H1 (cell line): ENCODE measurements around the gene LAMA3. TPM values are rescaled to one million over a fixed set of nuclear protein-coding genes. Genes with fewer than 3 reads are reported as not detected.

Experiments used
- TCF12 ChIP-seq: IDR thresholded peaks from 2 replicates; pipeline ENCODE4 v1.6.1; 2011; ENCODE audit warnings: low read depth, mild to moderate bottlenecking, low read length
- polyA plus RNA-seq, 7 experiments: library from polyadenylated mRNA; depleted of rRNA in 3 of 7; stranded (reverse) in 5 of 7; unstranded in 2 of 7; fragments of >200 nt in 5 of 7; fragments of 200-250 nt in 2 of 7; gene quantifications; 1 replicate in 5 of 7; 2 replicates in 1 of 7; 4 replicates in 1 of 7; pipeline versions ENCODE4 v1.2.1 to v1.2.3, GENCODE V29; 2011 to 2013; ENCODE audit warnings: missing spikeins in 2 of 7, mixed read lengths in 2 of 7
- total RNA-seq: library from RNA; stranded (reverse); fragmentation: NEBNext Ultra II Directional; extraction: Animal tissue kit (Norgen Biotek cat#: 25700); gene quantifications from 2 replicates; pipeline ENCODE4 v1.2.1, GENCODE V29; 2021
- TF ChIP-seq, protein P1 (sequence below): fragments of 300-600 bp; sonication (generic); IDR thresholded peaks from 2 replicates; pipeline ENCODE4 v1.7.1; 2012; ENCODE audit warnings: low read length, moderate library complexity, mild to moderate bottlenecking, inconsistent platforms; ENCODE audit not compliant: insufficient replicate concordance

LAMA3 gene
- total and polyA plus RNA-seq, 2 of the 8 experiments (the other 6 are each of a cell fraction or from before 2014, with no cell fraction given), result 0.76 to 5.0 TPM

DNA sequence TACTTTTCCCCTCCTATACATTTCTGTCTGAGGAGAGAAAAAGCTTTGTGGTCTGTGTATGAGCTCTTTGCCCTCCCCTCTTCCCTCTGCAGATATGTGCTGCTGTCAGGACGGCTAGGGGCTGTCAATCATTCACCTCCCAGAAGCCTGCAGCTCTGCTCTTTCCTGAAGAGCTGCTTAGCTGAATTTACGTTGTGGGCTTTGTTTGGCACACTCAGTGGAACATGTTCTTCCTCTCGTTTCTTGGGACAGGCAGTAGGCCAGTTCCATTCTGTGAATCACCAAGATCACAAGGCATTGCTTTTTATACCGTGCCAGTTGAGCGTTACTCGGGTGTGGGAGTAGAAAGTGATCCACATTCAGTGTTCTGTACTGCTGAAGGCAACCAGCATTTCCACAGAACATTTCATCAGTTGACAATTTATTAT lies 136.7 kb downstream of the LAMA3 start (continued):
- TF ChIP-seq, protein P1, sequence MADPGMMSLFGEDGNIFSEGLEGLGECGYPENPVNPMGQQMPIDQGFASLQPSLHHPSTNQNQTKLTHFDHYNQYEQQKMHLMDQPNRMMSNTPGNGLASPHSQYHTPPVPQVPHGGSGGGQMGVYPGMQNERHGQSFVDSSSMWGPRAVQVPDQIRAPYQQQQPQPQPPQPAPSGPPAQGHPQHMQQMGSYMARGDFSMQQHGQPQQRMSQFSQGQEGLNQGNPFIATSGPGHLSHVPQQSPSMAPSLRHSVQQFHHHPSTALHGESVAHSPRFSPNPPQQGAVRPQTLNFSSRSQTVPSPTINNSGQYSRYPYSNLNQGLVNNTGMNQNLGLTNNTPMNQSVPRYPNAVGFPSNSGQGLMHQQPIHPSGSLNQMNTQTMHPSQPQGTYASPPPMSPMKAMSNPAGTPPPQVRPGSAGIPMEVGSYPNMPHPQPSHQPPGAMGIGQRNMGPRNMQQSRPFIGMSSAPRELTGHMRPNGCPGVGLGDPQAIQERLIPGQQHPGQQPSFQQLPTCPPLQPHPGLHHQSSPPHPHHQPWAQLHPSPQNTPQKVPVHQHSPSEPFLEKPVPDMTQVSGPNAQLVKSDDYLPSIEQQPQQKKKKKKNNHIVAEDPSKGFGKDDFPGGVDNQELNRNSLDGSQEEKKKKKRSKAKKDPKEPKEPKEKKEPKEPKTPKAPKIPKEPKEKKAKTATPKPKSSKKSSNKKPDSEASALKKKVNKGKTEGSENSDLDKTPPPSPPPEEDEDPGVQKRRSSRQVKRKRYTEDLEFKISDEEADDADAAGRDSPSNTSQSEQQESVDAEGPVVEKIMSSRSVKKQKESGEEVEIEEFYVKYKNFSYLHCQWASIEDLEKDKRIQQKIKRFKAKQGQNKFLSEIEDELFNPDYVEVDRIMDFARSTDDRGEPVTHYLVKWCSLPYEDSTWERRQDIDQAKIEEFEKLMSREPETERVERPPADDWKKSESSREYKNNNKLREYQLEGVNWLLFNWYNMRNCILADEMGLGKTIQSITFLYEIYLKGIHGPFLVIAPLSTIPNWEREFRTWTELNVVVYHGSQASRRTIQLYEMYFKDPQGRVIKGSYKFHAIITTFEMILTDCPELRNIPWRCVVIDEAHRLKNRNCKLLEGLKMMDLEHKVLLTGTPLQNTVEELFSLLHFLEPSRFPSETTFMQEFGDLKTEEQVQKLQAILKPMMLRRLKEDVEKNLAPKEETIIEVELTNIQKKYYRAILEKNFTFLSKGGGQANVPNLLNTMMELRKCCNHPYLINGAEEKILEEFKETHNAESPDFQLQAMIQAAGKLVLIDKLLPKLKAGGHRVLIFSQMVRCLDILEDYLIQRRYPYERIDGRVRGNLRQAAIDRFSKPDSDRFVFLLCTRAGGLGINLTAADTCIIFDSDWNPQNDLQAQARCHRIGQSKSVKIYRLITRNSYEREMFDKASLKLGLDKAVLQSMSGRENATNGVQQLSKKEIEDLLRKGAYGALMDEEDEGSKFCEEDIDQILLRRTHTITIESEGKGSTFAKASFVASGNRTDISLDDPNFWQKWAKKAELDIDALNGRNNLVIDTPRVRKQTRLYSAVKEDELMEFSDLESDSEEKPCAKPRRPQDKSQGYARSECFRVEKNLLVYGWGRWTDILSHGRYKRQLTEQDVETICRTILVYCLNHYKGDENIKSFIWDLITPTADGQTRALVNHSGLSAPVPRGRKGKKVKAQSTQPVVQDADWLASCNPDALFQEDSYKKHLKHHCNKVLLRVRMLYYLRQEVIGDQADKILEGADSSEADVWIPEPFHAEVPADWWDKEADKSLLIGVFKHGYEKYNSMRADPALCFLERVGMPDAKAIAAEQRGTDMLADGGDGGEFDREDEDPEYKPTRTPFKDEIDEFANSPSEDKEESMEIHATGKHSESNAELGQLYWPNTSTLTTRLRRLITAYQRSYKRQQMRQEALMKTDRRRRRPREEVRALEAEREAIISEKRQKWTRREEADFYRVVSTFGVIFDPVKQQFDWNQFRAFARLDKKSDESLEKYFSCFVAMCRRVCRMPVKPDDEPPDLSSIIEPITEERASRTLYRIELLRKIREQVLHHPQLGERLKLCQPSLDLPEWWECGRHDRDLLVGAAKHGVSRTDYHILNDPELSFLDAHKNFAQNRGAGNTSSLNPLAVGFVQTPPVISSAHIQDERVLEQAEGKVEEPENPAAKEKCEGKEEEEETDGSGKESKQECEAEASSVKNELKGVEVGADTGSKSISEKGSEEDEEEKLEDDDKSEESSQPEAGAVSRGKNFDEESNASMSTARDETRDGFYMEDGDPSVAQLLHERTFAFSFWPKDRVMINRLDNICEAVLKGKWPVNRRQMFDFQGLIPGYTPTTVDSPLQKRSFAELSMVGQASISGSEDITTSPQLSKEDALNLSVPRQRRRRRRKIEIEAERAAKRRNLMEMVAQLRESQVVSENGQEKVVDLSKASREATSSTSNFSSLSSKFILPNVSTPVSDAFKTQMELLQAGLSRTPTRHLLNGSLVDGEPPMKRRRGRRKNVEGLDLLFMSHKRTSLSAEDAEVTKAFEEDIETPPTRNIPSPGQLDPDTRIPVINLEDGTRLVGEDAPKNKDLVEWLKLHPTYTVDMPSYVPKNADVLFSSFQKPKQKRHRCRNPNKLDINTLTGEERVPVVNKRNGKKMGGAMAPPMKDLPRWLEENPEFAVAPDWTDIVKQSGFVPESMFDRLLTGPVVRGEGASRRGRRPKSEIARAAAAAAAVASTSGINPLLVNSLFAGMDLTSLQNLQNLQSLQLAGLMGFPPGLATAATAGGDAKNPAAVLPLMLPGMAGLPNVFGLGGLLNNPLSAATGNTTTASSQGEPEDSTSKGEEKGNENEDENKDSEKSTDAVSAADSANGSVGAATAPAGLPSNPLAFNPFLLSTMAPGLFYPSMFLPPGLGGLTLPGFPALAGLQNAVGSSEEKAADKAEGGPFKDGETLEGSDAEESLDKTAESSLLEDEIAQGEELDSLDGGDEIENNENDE, result no peak
- TF ChIP-seq TCF12, result no peak
